Erythroblast (primary cell): ENCODE results near the gene PDE2A.

Experiments used
- GATA1 ChIP-seq: IDR thresholded peaks from 2 replicates; pipeline ENCODE4 v1.6.1; 2011; ENCODE audit warnings: low read depth, mild to moderate bottlenecking, control low read depth, low read length, moderate library complexity
- POLR2A ChIP-seq: IDR thresholded peaks from 2 replicates; pipeline ENCODE4 v1.6.1; 2011; ENCODE audit warnings: mild to moderate bottlenecking, low read length

DNA sequence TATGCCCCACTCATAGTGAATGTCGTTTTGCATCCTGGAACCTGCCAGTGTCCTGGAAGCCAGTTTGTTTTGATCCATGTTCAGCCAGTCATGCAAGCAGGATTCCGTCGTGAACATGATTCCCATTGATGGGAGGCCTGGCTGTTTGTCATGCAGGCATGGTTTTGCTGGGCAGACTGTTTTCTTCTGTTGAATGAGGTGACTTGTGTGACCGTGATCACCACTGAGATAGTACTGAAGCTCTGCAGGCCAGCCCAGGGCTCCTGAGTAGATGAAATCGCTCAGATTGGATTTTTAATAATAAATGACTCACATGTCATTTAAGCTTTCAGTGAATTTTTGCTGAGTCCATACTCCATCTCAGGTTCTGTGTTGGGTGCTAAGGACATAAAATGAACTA, 117.8 kb downstream of the PDE2A start:
- TF ChIP-seq POLR2A (no peak), GATA1 (no peak)
